ENCODE data around the gene NAA35. TPM values are rescaled to one million over a fixed set of nuclear protein-coding genes. Genes with fewer than 3 reads are reported as not detected.

NAA35 gene
- polyA plus RNA-seq, 1 of the 3 experiments (the other 2 are of a cell fraction) = 9.0 TPM

GRCh38 chr9:85987236-85987635 is 46.3 kb downstream of the NAA35 start (continued):
- TF ChIP-seq IRF3 (IDR thresholded peaks at IDR 0.05; ENCODE audit: low read depth, low read length) = no peak
- no peak for TF ChIP-seq ELF1 (IDR thresholded peaks at IDR 0.05)

GRCh38 chr9:85994191-85994590 is 53.2 kb downstream of the NAA35 start:
- POLR2A ChIA-PET = interaction anchor here (0.5 kb wide), 1 partner anchor 126 kb away, joined by 4 read pairs; no protein-coding TSS in a partner anchor
- no peaks in the 10 kb centered on the region for H3K9me2 ChIP-seq
- no peak overlapping the region for H3K27ac ChIP-seq (ENCODE audit: low read depth in 2 of 2, low read length in 1 of 2)
- TF ChIP-seq IRF3 (IDR thresholded peaks at IDR 0.05; ENCODE audit: low read depth, low read length) (no peak), RCOR1 (IDR thresholded peaks at IDR 0.05; ENCODE audit: low read length) (no peak)
- H3K79me2 ChIP-seq (ENCODE audit: insufficient read depth) = no peaks in the 10 kb centered on the region
- peaks cover 23 to 24% of the 10 kb centered on the region in 2 experiments for H3K36me3 ChIP-seq (replicated peaks in 1 of 2; ENCODE audit: control insufficient read depth in 1 of 2, insufficient read depth in 2 of 2, low read length in 1 of 2)
- H3K4me1 ChIP-seq (ENCODE audit: control insufficient read depth in 1 of 2, insufficient read depth in 2 of 2, low read depth in 1 of 2, low read length in 1 of 2) = no peaks in the 10 kb centered on the region
- no peaks in the 10 kb centered on the region for H3K9me3 ChIP-seq
- DNase-seq = no peak
- no peak overlapping the region for H3K4me3 ChIP-seq (ENCODE audit: low read depth in 2 of 2, low read length in 1 of 2)
- no peak overlapping the region for H3K4me2 ChIP-seq
- no peaks in the 10 kb centered on the region for H3K27me3 ChIP-seq (ENCODE audit: insufficient read depth)
- CTCF ChIA-PET = no interaction called here
- no peak overlapping the region for H2AFZ ChIP-seq (ENCODE audit: low read depth)
- no peaks in the 10 kb centered on the region for H3F3A ChIP-seq (replicated peaks; ENCODE audit: insufficient read depth)
- H3K9ac ChIP-seq = no peak overlapping the region
- no peaks in the 10 kb centered on the region for H4K20me1 ChIP-seq (ENCODE audit: insufficient read depth)
- WGBS (ENCODE audit: low lambda C conversion rate) = 92% methylated on average over 2 of the region's 2 CpGs

GRCh38 chr9:85995097-85995496 is 54.2 kb downstream of the NAA35 start:
- H3K4me2 ChIP-seq = no peak overlapping the region
- no peaks in the 10 kb centered on the region for H3K27me3 ChIP-seq (ENCODE audit: insufficient read depth)
- no peak overlapping the region for H3K27ac ChIP-seq (ENCODE audit: low read depth in 2 of 2, low read length in 1 of 2)
- no peaks in the 10 kb centered on the region for H4K20me1 ChIP-seq (ENCODE audit: insufficient read depth)
- ChIA-PET CTCF (no interaction called here), POLR2A (no interaction called here)
- no peaks in the 10 kb centered on the region for H3K79me2 ChIP-seq (ENCODE audit: insufficient read depth)
- H3K36me3 ChIP-seq (replicated peaks in 1 of 2; ENCODE audit: control insufficient read depth in 1 of 2, insufficient read depth in 2 of 2, low read length in 1 of 2) = peaks cover 28 to 30% of the 10 kb centered on the region in 2 experiments
- H3K4me3 ChIP-seq (ENCODE audit: low read depth in 2 of 2, low read length in 1 of 2) = no peak overlapping the region
- DNase-seq = no peak
- H3F3A ChIP-seq (replicated peaks; ENCODE audit: insufficient read depth) = no peaks in the 10 kb centered on the region
- no peak overlapping the region for H3K9ac ChIP-seq
- H3K4me1 ChIP-seq (ENCODE audit: control insufficient read depth in 1 of 2, insufficient read depth in 2 of 2, low read depth in 1 of 2, low read length in 1 of 2) = no peaks in the 10 kb centered on the region
- no peak overlapping the region for H2AFZ ChIP-seq (ENCODE audit: low read depth)
- no peaks in the 10 kb centered on the region for H3K9me3 ChIP-seq
- H3K9me2 ChIP-seq = no peaks in the 10 kb centered on the region
- TF ChIP-seq RAD21 (IDR thresholded peaks at IDR 0.05; ENCODE audit: low read length) (no peak), JUND (IDR thresholded peaks at IDR 0.05) (no peak), MEF2A (IDR thresholded peaks at IDR 0.05; ENCODE audit: borderline replicate concordance, low read depth) (no peak), POLR2AphosphoS5 (IDR thresholded peaks at IDR 0.05; ENCODE audit: low read depth, low read length) (no peak), IRF3 (IDR thresholded peaks at IDR 0.05; ENCODE audit: low read depth, low read length) (no peak), NFIC (IDR thresholded peaks at IDR 0.05; ENCODE audit: borderline replicate concordance) (no peak), USF1 (IDR thresholded peaks at IDR 0.05; ENCODE audit: borderline replicate concordance, low read depth) (no peak), TEAD4 (IDR thresholded peaks at IDR 0.05; ENCODE audit: borderline replicate concordance, insufficient read depth) (no peak), GABPA (IDR thresholded peaks at IDR 0.05; ENCODE audit: low read depth) (no peak), RCOR1 (IDR thresholded peaks at IDR 0.05; ENCODE audit: low read length) (no peak), CHD2 (IDR thresholded peaks at IDR 0.05; ENCODE audit: low read length, partially characterized antibody) (no peak), TCF12 (IDR thresholded peaks at IDR 0.05) (no peak), REST (IDR thresholded peaks at IDR 0.05; ENCODE audit: low read depth, low read length) (no peak), SIN3A (IDR thresholded peaks at IDR 0.05; ENCODE audit: borderline replicate concordance, low read depth, low read length) (no peak), RFX5 (IDR thresholded peaks at IDR 0.05; ENCODE audit: low read length) (no peak), PBX3 (IDR thresholded peaks at IDR 0.05) (no peak), GATA2 (CRISPR knock-in tag; IDR thresholded peaks at IDR 0.05) (no peak)

All from SK-N-SH (cell line).